ENCODE data around the gene FOXD4L4. TPM values are rescaled to one million over a fixed set of nuclear protein-coding genes. Genes with fewer than 3 reads are reported as not detected.

FOXD4L4 gene
- total RNA-seq (2022; extraction: Qiagen RNA extraction), result 0.04 to 0.14 TPM (median 0.08 TPM) in 4 of 5 replicates, not detected in the other

DNA sequence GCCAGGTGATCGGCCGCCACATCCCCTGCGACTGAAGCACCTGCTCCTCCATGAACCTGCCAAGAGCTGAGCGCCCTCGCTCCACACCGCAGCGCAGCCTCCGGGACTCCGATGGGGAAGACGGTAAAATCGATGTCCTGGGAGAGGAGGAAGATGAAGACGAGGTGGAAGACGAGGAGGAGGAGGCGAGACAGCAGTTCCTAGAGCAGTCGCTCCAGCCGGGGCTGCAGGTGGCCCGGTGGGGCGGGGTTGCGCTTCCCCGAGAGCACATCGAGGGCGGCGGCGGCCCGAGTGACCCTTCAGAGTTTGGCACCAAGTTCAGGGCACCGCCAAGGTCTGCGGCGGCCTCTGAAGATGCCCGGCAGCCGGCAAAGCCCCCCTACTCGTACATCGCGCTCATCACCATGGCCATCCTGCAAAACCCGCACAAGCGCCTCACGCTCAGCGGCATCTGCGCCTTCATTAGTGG, at the start of gene FOXD4L4:
Gene FOXD4L4, plus strand, starts transcription at position 51 of the 469 bp plus-strand sequence. Its CDS starts 0 bp downstream, at position 51.

Other genes with a start within 250 kb of the FOXD4L4 start
- gene ZNG1E, start 61.2 kb upstream of the FOXD4L4 start, total RNA-seq (2022; extraction: Qiagen RNA extraction), result 61.1 to 86.3 TPM (median 65.5 TPM) in 5 replicates

Measured in A549 treated with CORT108297 at 1 μM for 4 hours (cell line).